SU-DHL-6 (cell line): ENCODE measurements around the gene ZNF740.
A peak's percentile ranks its signal among the peaks of the same experiment; 100 is the strongest.

Source experiments
- H2AFZ ChIP-seq: fragments of 200-600 bp; sonication (generic); 2 replicates; pipeline ENCODE4 v1.6.1; 2014; ENCODE audit warnings: low read depth, mild to moderate bottlenecking, moderate library complexity, mixed read lengths, antibody characterized with exemption, low read length; ENCODE audit not compliant: severe bottlenecking
- H3F3A ChIP-seq: fragments of 200-600 bp; shearing (Covaris generic); 2 replicates; pipeline ENCODE4 v1.6.0; 2016; ENCODE audit warnings: antibody characterized with exemption, mild to moderate bottlenecking; ENCODE audit not compliant: insufficient read depth
- H3K27ac ChIP-seq: fragments of 200-600 bp; sonication (generic); 2 replicates; pipeline ENCODE4 v1.5.1; 2016; ENCODE audit warnings: low read depth, mild to moderate bottlenecking, low read length, moderate library complexity, mixed read lengths
- H3K27me3 ChIP-seq: fragments of 200-600 bp; sonication (generic), shearing (Covaris generic); 2 replicates; pipeline ENCODE4 v1.6.0; 2014; ENCODE audit warnings: mild to moderate bottlenecking, low read length
- H3K36me3 ChIP-seq: fragments of 200-600 bp; sonication (generic); 2 replicates; pipeline ENCODE4 v1.6.1; 2014; ENCODE audit warnings: mild to moderate bottlenecking, low read length, mixed read lengths
- H3K4me2 ChIP-seq: fragments of 300-600, 200-600 bp; shearing (Covaris generic), sonication (generic); 2 replicates; pipeline ENCODE4 v1.6.0; 2014; ENCODE audit warnings: low read length, low read depth, mild to moderate bottlenecking; ENCODE audit not compliant: poor library complexity, severe bottlenecking
- H3K4me3 ChIP-seq: fragments of 200-600 bp; sonication (generic); 2 replicates; pipeline ENCODE4 v1.5.1; 2014; ENCODE audit warnings: antibody characterized with exemption, low read length, mild to moderate bottlenecking, mixed read lengths; ENCODE audit not compliant: insufficient read depth, poor library complexity, severe bottlenecking
- H3K79me2 ChIP-seq: fragments of 200-600 bp; sonication (generic); 2 replicates; pipeline ENCODE4 v1.6.1; 2014; ENCODE audit warnings: mild to moderate bottlenecking, low read length, moderate library complexity; ENCODE audit not compliant: insufficient read depth
- H3K9ac ChIP-seq: fragments of 200-600 bp; sonication (generic); 2 replicates; pipeline ENCODE4 v1.7.0; 2014; ENCODE audit warnings: mild to moderate bottlenecking, low read length
- H3K9me2 ChIP-seq: fragments of 200-600 bp; sonication (generic); replicated peaks from 2 replicates; pipeline ENCODE4 v1.6.1; 2014; ENCODE audit warnings: low read length; ENCODE audit not compliant: insufficient read depth
- H3K9me3 ChIP-seq: fragments of 200-600 bp; sonication (generic); 2 replicates; pipeline ENCODE4 v1.6.1; 2014; ENCODE audit warnings: low read length, mixed read lengths; ENCODE audit not compliant: insufficient read depth
- H4K20me1 ChIP-seq: fragments of 200-600 bp; sonication (generic); 2 replicates; pipeline ENCODE4 v1.6.1; 2014; ENCODE audit warnings: low read depth, mild to moderate bottlenecking, antibody characterized with exemption, low read length, moderate library complexity, mixed read lengths
- CTCF ChIP-seq: fragments of 200-600 bp; sonication (generic); IDR thresholded peaks from one replicate; pipeline ENCODE4 v1.5.1; 2017; ENCODE audit warnings: antibody characterized with exemption, mild to moderate bottlenecking, low read length, moderate library complexity; ENCODE audit not compliant: insufficient read depth, poor library complexity, severe bottlenecking
- EZH2phosphoT487 ChIP-seq: fragments of 200-600 bp; sonication (generic), shearing (Covaris generic); conservative IDR thresholded peaks from 2 replicates; pipeline ENCODE4 v1.6.1; 2018; ENCODE audit warnings: mild to moderate bottlenecking, antibody characterized with exemption, low read length, moderate library complexity, mixed read lengths

ZNF740 gene

GRCh38 chr12:53180931-53181645 is 566 bp downstream of the ZNF740 start:
- Histone ChIP-seq H3K36me3 (peaks cover 15% of the 10 kb centered on the region; the same call in 1 of the 2 replicates), H3K27ac (peak overlapping the region; percentile 76), H3K9ac (peak overlapping the region; percentile 91), H3K9me2 (no peaks in the 10 kb centered on the region), H3K9me3 (no peaks in the 10 kb centered on the region), H3F3A (peaks cover 12% of the 10 kb centered on the region; the same call in 1 of the 2 replicates), H4K20me1 (no peaks in the 10 kb centered on the region), H3K4me3 (peak overlapping the region; percentile 79), H2AFZ (peak overlapping the region; percentile 47), H3K27me3 (no peaks in the 10 kb centered on the region), H3K79me2 (peaks cover 18% of the 10 kb centered on the region), H3K4me2 (peak overlapping the region; percentile 93)
- TF ChIP-seq CTCF = no peak
- no peak for TF ChIP-seq EZH2phosphoT487

GRCh38 chr12:53181935-53182334 is 1.4 kb downstream of the ZNF740 start:
- Histone ChIP-seq H2AFZ (no peak overlapping the region), H3K9me3 (no peaks in the 10 kb centered on the region), H3K9me2 (no peaks in the 10 kb centered on the region), H3K4me2 (peak overlapping the region; percentile 93), H3F3A (peaks cover 15% of the 10 kb centered on the region; the same call in 1 of the 2 replicates), H4K20me1 (no peaks in the 10 kb centered on the region), H3K36me3 (peaks cover 16% of the 10 kb centered on the region; the same call in 1 of the 2 replicates), H3K27ac (no peak overlapping the region), H3K79me2 (peaks cover 18% of the 10 kb centered on the region), H3K4me3 (peak overlapping the region; percentile 79), H3K27me3 (no peaks in the 10 kb centered on the region), H3K9ac (peak overlapping the region; percentile 91; the same call in 1 of the 2 replicates)
- TF ChIP-seq EZH2phosphoT487 (no peak), CTCF (no peak)

- Histone ChIP-seq H3K4me2 (peak overlapping the region; percentile 93), H3K9me2 (no peaks in the 10 kb centered on the region), H3K9me3 (no peaks in the 10 kb centered on the region), H3F3A (peaks cover 15% of the 10 kb centered on the region; the same call in 1 of the 2 replicates), H3K9ac (no peak overlapping the region), H3K36me3 (peaks cover 16% of the 10 kb centered on the region; the same call in 1 of the 2 replicates), H3K4me3 (no peak overlapping the region), H3K27me3 (no peaks in the 10 kb centered on the region), H3K79me2 (peaks cover 18% of the 10 kb centered on the region), H3K27ac (no peak overlapping the region), H4K20me1 (no peaks in the 10 kb centered on the region), H2AFZ (no peak overlapping the region)
- TF ChIP-seq CTCF = no peak
Observed at GRCh38 chr12:53182903-53183302, 2.4 kb downstream of the ZNF740 start.
